T47D (cell line): ENCODE data around the gene SLC49A4.

ENCODE experiments used
- DNase-seq, 2 experiments: peaks; one replicate each; pipeline versions ENCODE4 v3.0.0 to v3.0.0-alpha.2; 2011 to 2012; ENCODE audit warnings: low read depth in 1 of 2, low spot score in 1 of 2
- JUND ChIP-seq: IDR thresholded peaks from 2 replicates; pipeline ENCODE4 v1.6.1; 2012; ENCODE audit warnings: low read depth
- in situ Hi-C: cut with HindIII; loops from 2 replicates; pipeline ENCODE4 v1.10.0; 2016; ENCODE audit warnings: low sequenced_read_pairs, low pct_unique_long_range_greater_than_20kb

Gene SLC49A4

DNA sequence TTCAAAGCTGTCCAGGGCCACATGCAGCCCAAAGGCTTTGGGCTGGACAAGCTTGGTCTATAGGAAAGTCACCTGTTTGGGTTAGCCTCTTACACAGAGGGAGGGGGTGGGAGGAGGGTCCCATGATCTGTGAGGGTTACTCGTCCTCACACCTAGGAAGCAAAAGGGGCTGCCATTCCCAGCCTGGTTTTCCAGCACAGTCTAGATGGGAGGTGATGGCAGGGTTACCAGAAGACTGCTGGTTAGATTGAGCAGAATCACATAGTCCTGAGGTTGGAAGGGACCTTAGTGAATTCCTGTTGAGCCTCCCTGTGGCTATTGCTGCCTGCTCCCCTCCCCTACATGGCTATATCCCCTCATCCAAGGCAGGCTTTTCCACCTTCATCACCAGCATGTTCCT is 130.9 kb downstream of the SLC49A4 start:
- no peak for DNase-seq
- in situ Hi-C loops = no loop called here

DNA sequence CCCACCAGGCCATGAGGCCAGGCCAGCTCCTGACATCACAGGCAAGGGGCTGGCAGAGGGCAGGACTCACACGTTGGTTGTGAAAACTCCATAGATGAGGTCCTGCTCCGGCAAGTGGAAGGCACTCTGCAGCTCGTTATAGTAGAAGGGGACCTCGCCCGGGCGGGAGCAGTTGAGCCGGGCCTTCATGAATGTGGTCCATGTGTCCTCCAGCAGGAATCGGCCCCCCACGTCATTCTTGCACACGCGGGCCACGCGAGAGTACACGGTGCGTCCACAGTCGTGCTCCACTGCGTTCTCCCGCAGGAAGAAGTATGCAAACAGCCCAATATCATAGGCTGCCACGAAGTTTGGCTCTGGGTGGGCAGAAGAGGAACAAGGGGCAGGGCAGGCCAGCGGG is 131.5 kb downstream of the SLC49A4 start:
- no peak for DNase-seq
- no peak for TF ChIP-seq JUND
- in situ Hi-C loops = no loop called here

More for the DNA sequence above, 130.9 kb downstream of the SLC49A4 start:
- no peak for TF ChIP-seq JUND

- in situ Hi-C loops = no loop called here
- no peak for DNase-seq
- TF ChIP-seq JUND = no peak
Measured at GRCh38 chr3:122926811-122927210, 131.9 kb downstream of the SLC49A4 start.

- no peak for TF ChIP-seq JUND
- in situ Hi-C loops = no loop called here
- DNase-seq = no peak
Measured at GRCh38 chr3:122927726-122928125, 132.9 kb downstream of the SLC49A4 start.

DNA sequence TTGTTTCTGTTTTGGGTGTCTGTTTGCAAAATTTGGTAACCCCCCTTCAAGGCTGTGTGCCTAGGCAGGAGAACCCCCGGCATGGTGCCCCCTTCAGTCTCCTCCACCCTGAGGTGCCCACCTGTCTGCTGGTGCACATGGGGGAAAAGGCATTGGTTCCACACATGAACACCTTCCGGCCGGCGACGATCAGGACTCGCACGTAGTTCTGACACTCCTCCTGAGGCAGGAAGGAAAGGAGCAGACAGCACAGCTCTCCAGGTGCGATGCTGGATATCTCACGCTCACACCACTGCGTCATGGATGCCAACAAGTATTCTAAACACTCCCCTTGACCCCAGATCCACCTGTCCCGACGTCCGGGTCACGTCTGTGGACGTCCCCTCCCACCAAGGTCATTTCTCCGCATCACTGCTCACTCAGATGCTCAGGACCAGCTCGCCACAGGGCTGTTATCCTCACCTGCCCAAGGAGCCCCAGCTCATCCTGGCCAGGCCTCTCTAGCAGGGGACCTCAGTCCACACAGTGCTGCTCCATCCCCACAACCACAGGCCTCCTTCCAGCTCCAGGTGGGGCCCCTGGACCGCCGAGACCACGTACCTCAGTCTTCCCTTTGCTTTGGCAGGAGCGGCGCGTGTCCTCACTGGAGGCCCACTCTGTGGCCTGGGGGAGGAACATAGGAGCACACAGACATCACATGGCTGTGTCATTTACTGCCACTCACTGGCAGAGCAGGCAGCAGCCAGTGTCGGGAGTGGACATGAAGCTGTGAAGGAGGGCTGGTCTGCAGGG is 133.7 kb downstream of the SLC49A4 start:
- no peak for TF ChIP-seq JUND
- DNase-seq = no peak
- in situ Hi-C loops = no loop called here

- TF ChIP-seq JUND = no peak
- DNase-seq = no peak
- in situ Hi-C loops = no loop called here
Measured at GRCh38 chr3:122929188-122930062, 134.6 kb downstream of the SLC49A4 start.

DNA sequence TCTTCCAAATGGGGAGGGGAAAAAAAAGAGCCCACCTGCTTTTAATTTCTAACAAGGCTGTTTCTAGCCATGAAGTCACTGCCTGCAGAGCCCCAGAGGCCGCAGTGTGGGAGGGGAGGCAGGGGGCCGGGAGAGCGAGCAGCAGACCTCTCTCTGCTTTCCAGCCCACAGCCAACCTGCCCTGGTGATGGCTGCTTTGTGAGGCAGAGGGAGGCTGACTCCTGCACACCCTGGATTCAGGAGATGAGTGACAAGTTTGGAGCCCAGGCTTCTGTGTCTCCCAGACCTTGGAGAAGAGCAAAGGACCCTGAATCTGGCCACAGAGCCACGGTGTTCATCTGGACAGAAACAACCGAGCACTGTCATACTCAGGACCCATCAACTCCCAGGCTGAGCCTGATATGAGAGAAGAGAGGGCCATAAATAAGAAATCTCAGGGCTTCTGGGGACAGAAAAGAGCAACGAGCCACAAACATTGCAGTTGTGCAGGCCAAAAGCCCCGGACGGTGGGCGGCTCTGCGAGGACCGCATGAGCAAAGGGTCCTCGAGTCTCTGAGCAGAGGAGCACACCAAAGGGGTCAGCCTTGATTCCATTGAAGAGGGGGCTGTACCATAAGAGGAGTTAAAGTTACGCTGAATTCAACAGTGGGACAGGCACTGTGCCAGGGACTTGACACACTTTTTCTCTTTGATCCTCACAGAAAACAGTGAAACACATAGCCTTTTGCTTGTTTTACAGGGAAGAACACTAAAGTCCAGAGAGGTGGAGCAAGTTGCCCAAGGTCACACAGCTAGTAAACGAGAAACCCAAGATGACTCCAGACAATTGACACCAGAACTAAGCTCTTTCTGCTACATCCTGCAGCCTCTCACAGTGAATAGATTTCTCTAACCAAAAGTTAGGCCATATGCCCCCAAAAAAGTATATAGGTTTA is 135.5 kb downstream of the SLC49A4 start:
- DNase-seq = no peak
- in situ Hi-C loops = no loop called here

More for the DNA sequence above, 135.5 kb downstream of the SLC49A4 start:
- TF ChIP-seq JUND = no peak
